Parathyroid adenoma (tissue), 2 donors: ENCODE data around the gene PNLDC1.
"Not testable (repeated sequence)": the region's sequence is repeated elsewhere in the genome, so short reads cannot be mapped to it uniquely, and the experiment has no call there.

Source experiments
- H2AFZ ChIP-seq: fragments of 300-600 bp; sonication (generic); one replicate; pipeline ENCODE4 v1.7.0; 2017; ENCODE audit warnings: antibody characterized with exemption, mild to moderate bottlenecking
- H3K27ac ChIP-seq: fragments of 300-600 bp; sonication (generic); one replicate; pipeline ENCODE4 v1.7.0; 2017
- H3K27me3 ChIP-seq: fragments of 300-600 bp; sonication (generic); one replicate; pipeline ENCODE4 v1.7.0; 2017; ENCODE audit warnings: low read length; ENCODE audit not compliant: control insufficient read depth, insufficient read depth
- H3K36me3 ChIP-seq: fragments of 300-600 bp; sonication (generic); one replicate; pipeline ENCODE4 v1.7.0; 2017; ENCODE audit warnings: low read length; ENCODE audit not compliant: control insufficient read depth, insufficient read depth
- H3K4me1 ChIP-seq: fragments of 300-600 bp; sonication (generic); one replicate; pipeline ENCODE4 v1.7.0; 2017; ENCODE audit warnings: control low read depth
- H3K4me2 ChIP-seq: fragments of 300-600 bp; sonication (generic); one replicate; pipeline ENCODE4 v1.7.0; 2017; ENCODE audit warnings: low read length
- H3K4me3 ChIP-seq: fragments of 300-600 bp; sonication (generic); one replicate; pipeline ENCODE4 v1.7.0; 2017; ENCODE audit warnings: low read depth, low read length
- H3K79me2 ChIP-seq: fragments of 300-600 bp; sonication (generic); one replicate; pipeline ENCODE4 v1.7.0; 2017; ENCODE audit warnings: control low read depth
- H3K9ac ChIP-seq: fragments of 300-600 bp; sonication (generic); one replicate; pipeline ENCODE4 v1.7.0; 2017; ENCODE audit warnings: mild to moderate bottlenecking
- H3K9me3 ChIP-seq: fragments of 300-600 bp; sonication (generic); one replicate; pipeline ENCODE4 v1.7.0; 2017; ENCODE audit warnings: low read length; ENCODE audit not compliant: control insufficient read depth
- CTCF ChIP-seq: fragments of 300-600 bp; sonication (generic); IDR thresholded peaks from one replicate; pipeline ENCODE4 v1.7.0; 2017; ENCODE audit warnings: antibody characterized with exemption, mild to moderate bottlenecking
- donor health status: primary hyperparathyroidism.

The PNLDC1 gene

DNA sequence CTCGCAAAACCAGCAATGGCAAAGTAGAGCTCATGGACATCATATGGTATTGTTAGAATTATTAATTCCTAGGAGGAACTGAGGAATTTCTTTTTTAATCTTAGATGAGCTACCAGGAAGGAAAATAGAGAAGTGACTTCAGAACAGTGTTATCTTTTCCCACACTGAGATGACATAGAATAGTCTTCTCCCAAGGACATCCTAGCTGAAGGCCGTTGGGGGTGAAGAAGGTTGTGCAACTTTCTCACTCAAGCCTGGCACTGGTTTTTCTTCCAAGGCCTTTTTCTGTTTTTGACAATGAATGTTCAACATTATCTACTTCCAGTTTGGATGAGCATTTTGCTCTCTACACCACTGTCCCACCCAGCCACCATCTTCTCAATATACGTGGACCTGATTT is 54.9 kb downstream of the PNLDC1 start:
- Histone ChIP-seq H3K36me3 (no peaks in the 10 kb centered on the region), H3K27me3 (no peaks in the 10 kb centered on the region), H3K9me3 (no peaks in the 10 kb centered on the region), H3K4me2 (no peak overlapping the region), H3K9ac (no peak overlapping the region), H2AFZ (no peak overlapping the region), H3K4me3 (no peak overlapping the region), H3K79me2 (no peaks in the 10 kb centered on the region), H3K27ac (no peak overlapping the region), H3K4me1 (no peaks in the 10 kb centered on the region)
- no peak for TF ChIP-seq CTCF

GRCh38 chr6:159858259-159858658 is 58.2 kb downstream of the PNLDC1 start:
- no peaks in the 10 kb centered on the region for H3K36me3 ChIP-seq

GRCh38 chr6:159860482-159860881 is 60.4 kb downstream of the PNLDC1 start:
- no peak overlapping the region for H3K4me2 ChIP-seq
- H2AFZ ChIP-seq, result no peak overlapping the region
- H3K36me3 ChIP-seq, result no peaks in the 10 kb centered on the region
- H3K4me3 ChIP-seq, result no peak overlapping the region
- H3K4me1 ChIP-seq, result no peaks in the 10 kb centered on the region
- H3K79me2 ChIP-seq, result no peaks in the 10 kb centered on the region
- no peak for TF ChIP-seq CTCF
- no peaks in the 10 kb centered on the region for H3K27me3 ChIP-seq
- H3K9me3 ChIP-seq, result no peaks in the 10 kb centered on the region
- H3K27ac ChIP-seq, result no peak overlapping the region
- H3K9ac ChIP-seq, result no peak overlapping the region

More at GRCh38 chr6:159858259-159858658, 58.2 kb downstream of the PNLDC1 start:
- no peak overlapping the region for H3K4me3 ChIP-seq
- no peak overlapping the region for H3K9ac ChIP-seq
- H2AFZ ChIP-seq, result no peak overlapping the region
- no peaks in the 10 kb centered on the region for H3K4me1 ChIP-seq
- H3K4me2 ChIP-seq, result no peak overlapping the region
- no peak overlapping the region for H3K27ac ChIP-seq
- H3K79me2 ChIP-seq, result no peaks in the 10 kb centered on the region
- TF ChIP-seq CTCF, result no peak
- no peaks in the 10 kb centered on the region for H3K27me3 ChIP-seq
- no peaks in the 10 kb centered on the region for H3K9me3 ChIP-seq

DNA sequence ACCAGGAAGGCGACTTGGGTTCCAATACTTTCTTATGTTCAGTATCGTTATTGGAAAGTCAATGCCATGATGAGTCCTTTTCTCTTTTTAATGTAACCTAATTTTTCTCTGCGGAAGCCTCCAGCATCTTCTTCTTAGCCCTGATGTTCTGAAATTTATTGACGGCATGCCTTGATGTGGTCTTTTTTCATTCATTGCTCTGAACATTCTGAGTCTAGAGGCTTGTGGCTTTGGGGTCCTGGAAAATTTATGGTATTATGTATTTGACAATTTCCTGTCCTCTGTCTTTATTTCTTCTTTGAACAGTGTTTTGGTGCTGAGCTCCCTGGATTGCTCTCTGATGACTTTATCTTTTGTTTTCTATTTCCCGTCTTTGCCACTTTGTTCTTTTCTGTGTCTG is 62.0 kb downstream of the PNLDC1 start:
- no peaks in the 10 kb centered on the region for H3K27me3 ChIP-seq
- no peak for TF ChIP-seq CTCF
- no peaks in the 10 kb centered on the region for H3K9me3 ChIP-seq
- H3K79me2 ChIP-seq, result no peaks in the 10 kb centered on the region
- H3K4me3 ChIP-seq, result no peak overlapping the region
- no peaks in the 10 kb centered on the region for H3K36me3 ChIP-seq
- H3K4me1 ChIP-seq, result no peaks in the 10 kb centered on the region
- no peak overlapping the region for H3K27ac ChIP-seq
- H3K4me2 ChIP-seq, result no peak overlapping the region
- H3K9ac ChIP-seq, result no peak overlapping the region
- H2AFZ ChIP-seq, result no peak overlapping the region

GRCh38 chr6:159863341-159863740 is 63.3 kb downstream of the PNLDC1 start:
- H3K4me1 ChIP-seq, H3K9ac ChIP-seq, H3K27ac ChIP-seq, H3K79me2 ChIP-seq, H3K9me3 ChIP-seq, H3K4me2 ChIP-seq, H3K4me3 ChIP-seq, H3K36me3 ChIP-seq, H3K27me3 ChIP-seq: not testable (repeated sequence)
- H2AFZ ChIP-seq, result peak overlapping the region; percentile 5
- peak; percentile 57 for TF ChIP-seq CTCF
